Activated CD4-positive, alpha-beta T cell treated with anti-CD3 and anti-CD28 coated beads, Interleukin-2, amount 10 ng/mL, durations not matched to agents 7 days and 5 days (primary cell): ENCODE measurements around the gene SLC38A9. TPM values are rescaled to one million over a fixed set of nuclear protein-coding genes. Genes with fewer than 3 reads are reported as not detected.

ENCODE experiments used
- CTCF ChIA-PET: fragments of 350-600 bp; sonication (Branson Sonifier 250); formaldehyde crosslinking; loops from one replicate; lab custom pipeline; 2021; ENCODE audit warnings: antibody characterized with exemption; lab: Charles Lee
- POLR2A ChIA-PET: fragments of 350-600 bp; sonication (Branson Sonifier 250); formaldehyde crosslinking; loops from one replicate; lab custom pipeline; 2021; ENCODE audit warnings: antibody characterized with exemption; lab: Charles Lee
- DNase-seq: peaks from one replicate; pipeline ENCODE4 v3.0.0-alpha.2; 2020
- H3K27ac Mint-ChIP-seq: one replicate; pipeline ENCODE4 v1.8.0; 2021; ENCODE audit warnings: mild to moderate bottlenecking, moderate library complexity, mixed read lengths
- H3K27me3 Mint-ChIP-seq: one replicate; pipeline ENCODE4 v1.8.0; 2021; ENCODE audit warnings: mixed read lengths
- H3K36me3 Mint-ChIP-seq: one replicate; pipeline ENCODE4 v1.8.0; 2021; ENCODE audit warnings: low read depth, mixed read lengths
- H3K4me1 Mint-ChIP-seq: one replicate; pipeline ENCODE4 v1.8.0; 2021; ENCODE audit warnings: mixed read lengths
- H3K4me3 Mint-ChIP-seq: one replicate; pipeline ENCODE4 v1.8.0; 2021; ENCODE audit warnings: mild to moderate bottlenecking, moderate library complexity, mixed read lengths
- H3K9me3 Mint-ChIP-seq: one replicate; pipeline ENCODE4 v1.8.0; 2021; ENCODE audit warnings: mixed read lengths
- total RNA-seq, 2 experiments: library from RNA; stranded (reverse); gene quantifications; one replicate each; pipeline ENCODE4 v1.2.3, GENCODE V29; 2021

SLC38A9 gene
- total RNA-seq, 2 experiments from 2014 or later, result 26.6 to 29.0 TPM

GRCh38 chr5:55600086-55600485, 112.0 kb downstream of the SLC38A9 start:
- H3K4me1 Mint-ChIP-seq, result peaks cover 37% of the 10 kb centered on the region

GRCh38 chr5:55599148-55600050, 112.7 kb downstream of the SLC38A9 start:
- peaks cover 3% of the 10 kb centered on the region for H3K36me3 Mint-ChIP-seq
- POLR2A ChIA-PET, result no interaction called here

More at GRCh38 chr5:55600086-55600485, 112.0 kb downstream of the SLC38A9 start:
- ChIA-PET POLR2A (no interaction called here), CTCF (interaction anchor here (1.3 to 1.6 kb wide), 2 partner anchors 20 to 36 kb away, joined by 4 read pairs; no protein-coding TSS in a partner anchor)
- H3K9me3 Mint-ChIP-seq, result peaks cover 2% of the 10 kb centered on the region
- no peak overlapping the region for H3K4me3 Mint-ChIP-seq
- no peaks in the 10 kb centered on the region for H3K27me3 Mint-ChIP-seq
- H3K27ac Mint-ChIP-seq, result peak overlapping the region; percentile 82
- peaks cover 3% of the 10 kb centered on the region for H3K36me3 Mint-ChIP-seq
- no peak for DNase-seq

GRCh38 chr5:55597014-55597981, 114.8 kb downstream of the SLC38A9 start:
- H3K4me1 Mint-ChIP-seq, result peaks cover 37% of the 10 kb centered on the region
- no peaks in the 10 kb centered on the region for H3K27me3 Mint-ChIP-seq
- no peak overlapping the region for H3K4me3 Mint-ChIP-seq
- peaks cover 2% of the 10 kb centered on the region for H3K9me3 Mint-ChIP-seq
- CTCF ChIA-PET, result interaction anchor here (1.0 kb wide), 1 partner anchor 27 kb away, joined by 3 read pairs; no protein-coding TSS in a partner anchor
- no peak for DNase-seq
- peaks cover 8% of the 10 kb centered on the region for H3K36me3 Mint-ChIP-seq
- POLR2A ChIA-PET, result no interaction called here
- H3K27ac Mint-ChIP-seq, result no peak overlapping the region

More at GRCh38 chr5:55599148-55600050, 112.7 kb downstream of the SLC38A9 start:
- peaks cover 2% of the 10 kb centered on the region for H3K9me3 Mint-ChIP-seq
- CTCF ChIA-PET, result interaction anchor here (1.3 to 1.6 kb wide), 2 partner anchors 20 to 37 kb away, joined by 4 read pairs; no protein-coding TSS in a partner anchor
- H3K27ac Mint-ChIP-seq, result peak overlapping the region; percentile 82
- peaks cover 37% of the 10 kb centered on the region for H3K4me1 Mint-ChIP-seq
- no peak for DNase-seq
- H3K27me3 Mint-ChIP-seq, result no peaks in the 10 kb centered on the region
- H3K4me3 Mint-ChIP-seq, result no peak overlapping the region

GRCh38 chr5:55594671-55595070, 117.5 kb downstream of the SLC38A9 start:
- no peak overlapping the region for H3K4me3 Mint-ChIP-seq
- H3K9me3 Mint-ChIP-seq, result peaks cover 2% of the 10 kb centered on the region
- H3K36me3 Mint-ChIP-seq, result peaks cover 8% of the 10 kb centered on the region
- no peak overlapping the region for H3K27ac Mint-ChIP-seq
- no peak for DNase-seq
- POLR2A ChIA-PET, result no interaction called here
- H3K27me3 Mint-ChIP-seq, result no peaks in the 10 kb centered on the region
- H3K4me1 Mint-ChIP-seq, result peaks cover 32% of the 10 kb centered on the region
- CTCF ChIA-PET, result no interaction called here

GRCh38 chr5:55593115-55593472, 119.0 kb downstream of the SLC38A9 start:
- peaks cover 5% of the 10 kb centered on the region for H3K36me3 Mint-ChIP-seq
- CTCF ChIA-PET, result interaction anchor here (0.9 to 1.2 kb wide), 2 partner anchors 13 to 17 kb away, joined by 3 to 4 read pairs; no protein-coding TSS in a partner anchor
- no peak for DNase-seq
- H3K4me1 Mint-ChIP-seq, result peaks cover 27% of the 10 kb centered on the region
- H3K4me3 Mint-ChIP-seq, result no peak overlapping the region
- H3K27me3 Mint-ChIP-seq, result no peaks in the 10 kb centered on the region
- no peaks in the 10 kb centered on the region for H3K9me3 Mint-ChIP-seq
- H3K27ac Mint-ChIP-seq, result no peak overlapping the region
- POLR2A ChIA-PET, result no interaction called here

GRCh38 chr5:55592388-55593114, 119.6 kb downstream of the SLC38A9 start:
- H3K27ac Mint-ChIP-seq, result no peak overlapping the region
- no peaks in the 10 kb centered on the region for H3K9me3 Mint-ChIP-seq
- peaks cover 5% of the 10 kb centered on the region for H3K36me3 Mint-ChIP-seq
- no peak overlapping the region for H3K4me3 Mint-ChIP-seq
- no peak for DNase-seq
- peaks cover 25% of the 10 kb centered on the region for H3K4me1 Mint-ChIP-seq
- ChIA-PET CTCF (interaction anchor here (0.9 to 1.2 kb wide), 2 partner anchors 13 to 16 kb away, joined by 3 to 4 read pairs; no protein-coding TSS in a partner anchor), POLR2A (no interaction called here)
- no peaks in the 10 kb centered on the region for H3K27me3 Mint-ChIP-seq

- no peak overlapping the region for H3K4me3 Mint-ChIP-seq
Observed at GRCh38 chr5:55591686-55592085, 120.4 kb downstream of the SLC38A9 start.

GRCh38 chr5:55585206-55585610, 126.9 kb downstream of the SLC38A9 start:
- H3K9me3 Mint-ChIP-seq, result no peaks in the 10 kb centered on the region
- no peak overlapping the region for H3K27ac Mint-ChIP-seq
- peaks cover 17% of the 10 kb centered on the region for H3K4me1 Mint-ChIP-seq
- no peak for DNase-seq
- no peaks in the 10 kb centered on the region for H3K36me3 Mint-ChIP-seq
- ChIA-PET POLR2A (no interaction called here), CTCF (interaction anchor here (1.7 kb wide), 1 partner anchor 24 kb away, joined by 3 read pairs; no protein-coding TSS in a partner anchor)
- H3K4me3 Mint-ChIP-seq, result no peak overlapping the region
- no peaks in the 10 kb centered on the region for H3K27me3 Mint-ChIP-seq

More at GRCh38 chr5:55591686-55592085, 120.4 kb downstream of the SLC38A9 start:
- DNase-seq, result no peak
- H3K27me3 Mint-ChIP-seq, result no peaks in the 10 kb centered on the region
- H3K27ac Mint-ChIP-seq, result no peak overlapping the region
- peaks cover 25% of the 10 kb centered on the region for H3K4me1 Mint-ChIP-seq
- POLR2A ChIA-PET, result no interaction called here
- peaks cover 5% of the 10 kb centered on the region for H3K36me3 Mint-ChIP-seq
- CTCF ChIA-PET, result no interaction called here
- no peaks in the 10 kb centered on the region for H3K9me3 Mint-ChIP-seq

- Mint-ChIP-seq H3K36me3 (no peaks in the 10 kb centered on the region), H3K9me3 (no peaks in the 10 kb centered on the region), H3K27me3 (no peaks in the 10 kb centered on the region), H3K27ac (no peak overlapping the region), H3K4me1 (peaks cover 15% of the 10 kb centered on the region), H3K4me3 (no peak overlapping the region)
- ChIA-PET CTCF (interaction anchor here (1.7 kb wide), 1 partner anchor 23 kb away, joined by 3 read pairs; no protein-coding TSS in a partner anchor), POLR2A (no interaction called here)
- no peak for DNase-seq
Observed at GRCh38 chr5:55584398-55585205, 127.5 kb downstream of the SLC38A9 start.

GRCh38 chr5:55583578-55583977, 128.5 kb downstream of the SLC38A9 start:
- no peaks in the 10 kb centered on the region for H3K9me3 Mint-ChIP-seq
- DNase-seq, result no peak
- CTCF ChIA-PET, result interaction anchor here (1.3 to 1.7 kb wide), 2 partner anchors 22 to 35 kb away, joined by 3 read pairs; no protein-coding TSS in a partner anchor
- no peak overlapping the region for H3K4me3 Mint-ChIP-seq
- peaks cover 18% of the 10 kb centered on the region for H3K4me1 Mint-ChIP-seq
- H3K36me3 Mint-ChIP-seq, result peaks cover 1% of the 10 kb centered on the region
- no peak overlapping the region for H3K27ac Mint-ChIP-seq
- POLR2A ChIA-PET, result no interaction called here
- no peaks in the 10 kb centered on the region for H3K27me3 Mint-ChIP-seq

- ChIA-PET CTCF (interaction anchor here (0.7 kb wide), 1 partner anchor 181 kb away, joined by 6 read pairs; no protein-coding TSS in a partner anchor), POLR2A (no interaction called here)
- Mint-ChIP-seq H3K4me3 (no peak overlapping the region), H3K9me3 (no peaks in the 10 kb centered on the region), H3K27ac (peak overlapping the region; percentile 38), H3K27me3 (no peaks in the 10 kb centered on the region), H3K4me1 (peaks cover 26% of the 10 kb centered on the region), H3K36me3 (peaks cover 1% of the 10 kb centered on the region)
- no peak for DNase-seq
Observed at GRCh38 chr5:55582256-55582655, 129.9 kb downstream of the SLC38A9 start.
